NCI-H2107 treated with DMSO at 0.1 percent for 48 hours (cell line): ENCODE results near the gene APOA5.
"Not testable (repeated sequence)": the region's sequence is repeated elsewhere in the genome, so short reads cannot be mapped to it uniquely, and the experiment has no call there.

ENCODE experiments used
- DNase-seq: peaks from one replicate; lab custom pipeline; 2025; ENCODE audit not compliant: unreplicated experiment; lab: John Stamatoyannopoulos, UW

Gene APOA5

GRCh38 chr11:116791813-116792143 lies at the start of gene APOA5:
Gene APOA5, minus strand, starts transcription at chr11:116791879. Its CDS starts 19 bp downstream, at chr11:116791860.
- no peak for DNase-seq

- DNase-seq, result no peak
These were observed 49.1 kb upstream of the APOA5 start for GRCh38 chr11:116840746-116841296.

- no peak for DNase-seq
These were observed 48.6 kb upstream of the APOA5 start for GRCh38 chr11:116840224-116840745.

- DNase-seq, result no peak
These were observed 46.8 kb upstream of the APOA5 start for GRCh38 chr11:116838321-116839084.

GRCh38 chr11:116837231-116838091 lies 45.8 kb upstream of the APOA5 start, which contains the start of gene APOA1:
Gene APOA1, minus strand, starts transcription at chr11:116837622. Its CDS starts 235 bp downstream, at chr11:116837387.
- no peak for DNase-seq

GRCh38 chr11:116836632-116836991 lies 44.9 kb upstream of the APOA5 start:
- DNase-seq, result no peak

- peak; percentile 48 for DNase-seq
These were observed 44.3 kb upstream of the APOA5 start for GRCh38 chr11:116835791-116836631.

GRCh38 chr11:116835042-116835772 lies 43.5 kb upstream of the APOA5 start:
- DNase-seq, result no peak

- DNase-seq, result not testable (repeated sequence)
These were observed 42.9 kb upstream of the APOA5 start for GRCh38 chr11:116834535-116835041.

- no peak for DNase-seq
These were observed 42.3 kb upstream of the APOA5 start for GRCh38 chr11:116833816-116834534.

- no peak for DNase-seq
These were observed 41.8 kb upstream of the APOA5 start for GRCh38 chr11:116833491-116833815.

GRCh38 chr11:116832350-116833290 lies 40.9 kb upstream of the APOA5 start:
- no peak for DNase-seq

GRCh38 chr11:116831790-116832349 lies 40.2 kb upstream of the APOA5 start:
- DNase-seq, result no peak

- DNase-seq, result no peak
These were observed 38.7 kb upstream of the APOA5 start for GRCh38 chr11:116830184-116830912.

- DNase-seq, result no peak
These were observed 38.0 kb upstream of the APOA5 start, which contains the start of gene APOC3 for GRCh38 chr11:116829525-116830183. Gene APOC3, plus strand, starts transcription at chr11:116829907. Its CDS starts 676 bp downstream, at chr11:116830583.
